Astrocyte of the cerebellum (primary cell): ENCODE data around the gene SCYL3.

ENCODE experiments used
- DNase-seq: peaks from one replicate; pipeline ENCODE4 v3.0.0-alpha.2; 2011; ENCODE audit warnings: low read depth
- H3K4me3 ChIP-seq: 2 replicates; pipeline ENCODE4 v1.5.1; 2011; ENCODE audit warnings: mild to moderate bottlenecking, low read depth, low read length, moderate library complexity
- CTCF ChIP-seq: IDR thresholded peaks from 2 replicates; pipeline ENCODE4 v1.5.1; 2012; ENCODE audit warnings: low read length, low read depth, moderate library complexity, mild to moderate bottlenecking; ENCODE audit errors: missing control alignments
- in situ Hi-C: cut with HindIII; loops from 2 replicates; pipeline ENCODE4 v1.10.0; 2017; ENCODE audit warnings: low sequenced_read_pairs

The SCYL3 gene

GRCh38 chr1:169891539-169891885 lies 2.2 kb downstream of the SCYL3 start:
- no peak for DNase-seq
- no peak overlapping the region for H3K4me3 ChIP-seq
- in situ Hi-C loops, result no loop called here
- TF ChIP-seq CTCF, result no peak

DNA sequence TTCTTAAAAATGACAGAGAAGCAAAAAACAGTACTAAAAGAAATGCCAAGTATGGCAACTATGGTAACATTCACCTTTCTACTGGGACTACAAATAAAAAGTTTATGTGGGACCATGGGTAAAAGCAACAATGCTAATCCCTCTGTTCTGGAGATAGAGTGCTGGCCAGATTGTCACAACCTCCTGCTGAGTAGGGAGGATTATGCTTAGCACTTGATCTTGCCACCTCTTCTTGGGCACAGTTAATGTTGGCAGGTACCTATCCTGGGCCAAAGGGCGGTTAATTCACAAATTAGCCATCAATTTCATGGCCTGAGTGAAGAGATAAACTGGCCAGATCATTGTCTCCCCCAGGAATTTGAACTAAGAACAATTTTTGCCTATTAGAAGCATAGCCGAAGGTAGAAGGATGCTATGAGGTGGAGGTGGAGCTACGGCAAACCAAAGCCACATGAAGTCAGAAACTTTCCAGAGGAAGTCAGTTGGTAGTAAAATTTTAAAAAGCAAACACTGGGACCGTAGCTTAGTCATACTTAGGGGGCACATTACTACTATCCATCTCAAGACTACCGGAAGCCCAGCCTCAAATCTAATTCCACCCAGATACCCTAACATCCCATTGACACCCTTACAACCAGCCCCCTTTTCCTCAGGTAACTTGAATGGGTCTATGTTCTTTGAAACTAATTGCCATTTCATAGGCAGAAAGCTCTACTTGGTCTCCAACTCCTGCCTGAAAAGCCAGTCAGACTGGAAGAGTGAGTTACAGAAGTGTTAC lies 2.7 kb downstream of the SCYL3 start:
- in situ Hi-C loops, result no loop called here
- no peak overlapping the region for H3K4me3 ChIP-seq
- DNase-seq, result no peak

GRCh38 chr1:169889871-169890270 lies 3.8 kb downstream of the SCYL3 start:
- DNase-seq, result no peak
- no peak for TF ChIP-seq CTCF
- H3K4me3 ChIP-seq, result no peak overlapping the region
- in situ Hi-C loops, result no loop called here

More for the DNA sequence above, 2.7 kb downstream of the SCYL3 start:
- TF ChIP-seq CTCF, result no peak

DNA sequence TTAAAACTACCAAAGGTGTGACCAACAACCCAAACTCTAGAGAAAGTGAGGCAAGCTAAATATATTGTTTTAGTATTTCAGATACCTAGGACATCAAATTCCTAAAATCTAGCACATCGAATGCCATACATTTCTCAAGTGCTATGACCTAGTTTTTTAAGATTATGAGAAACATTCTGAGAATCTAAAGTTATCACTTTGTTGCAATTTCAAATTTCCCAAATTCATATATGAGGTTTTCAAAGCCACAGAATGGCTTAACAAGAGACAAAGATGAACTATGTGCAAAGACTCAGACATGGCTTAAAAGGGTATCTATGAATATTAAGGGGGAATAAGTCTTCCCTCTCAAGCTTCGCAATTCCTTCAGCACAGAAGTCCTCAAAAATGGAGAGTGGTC lies 6.8 kb downstream of the SCYL3 start:
- in situ Hi-C loops, result no loop called here
- no peak for TF ChIP-seq CTCF
- H3K4me3 ChIP-seq, result no peak overlapping the region
- DNase-seq, result no peak

DNA sequence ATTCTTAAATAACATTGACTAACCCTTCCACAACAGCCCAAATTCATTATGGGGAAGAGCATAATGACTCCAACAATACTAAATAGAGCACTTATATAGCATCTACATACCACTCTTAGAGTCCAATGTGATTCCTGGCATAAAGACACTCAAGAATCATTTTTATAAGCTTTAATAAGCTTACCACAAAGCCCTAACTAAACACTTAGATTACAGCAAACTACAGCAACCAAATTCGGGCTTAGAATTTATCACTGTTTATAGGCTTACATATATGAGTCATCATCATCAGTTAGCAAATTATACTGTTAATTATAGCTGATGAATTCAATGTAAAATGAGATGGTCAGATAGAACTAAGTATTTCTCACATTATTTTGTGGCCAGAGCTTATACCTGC lies 7.3 kb downstream of the SCYL3 start:
- no peak for TF ChIP-seq CTCF
- no peak for DNase-seq
- in situ Hi-C loops, result no loop called here
- no peak overlapping the region for H3K4me3 ChIP-seq

DNA sequence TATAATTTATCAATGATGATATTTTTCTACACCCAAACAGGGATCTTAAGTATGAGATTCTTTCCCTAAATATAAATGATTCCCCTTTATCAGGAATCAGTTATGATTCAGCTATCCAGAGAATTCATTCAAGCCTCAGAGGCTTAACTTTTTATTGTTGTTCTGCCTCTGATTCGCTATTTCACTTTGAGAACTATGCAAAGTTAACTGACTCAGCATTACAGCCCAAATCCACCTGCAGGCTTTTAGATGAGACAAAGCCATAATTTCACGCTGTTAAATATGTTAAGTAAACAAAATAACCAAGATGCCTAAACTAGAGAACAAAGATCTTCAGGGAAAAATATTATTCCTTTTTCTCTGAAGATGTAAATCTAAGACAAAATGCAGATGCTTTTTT lies 8.5 kb downstream of the SCYL3 start:
- in situ Hi-C loops, result no loop called here
- no peak for TF ChIP-seq CTCF
- H3K4me3 ChIP-seq, result no peak overlapping the region
- no peak for DNase-seq
